ENCODE data around the gene CDK5.

DNA sequence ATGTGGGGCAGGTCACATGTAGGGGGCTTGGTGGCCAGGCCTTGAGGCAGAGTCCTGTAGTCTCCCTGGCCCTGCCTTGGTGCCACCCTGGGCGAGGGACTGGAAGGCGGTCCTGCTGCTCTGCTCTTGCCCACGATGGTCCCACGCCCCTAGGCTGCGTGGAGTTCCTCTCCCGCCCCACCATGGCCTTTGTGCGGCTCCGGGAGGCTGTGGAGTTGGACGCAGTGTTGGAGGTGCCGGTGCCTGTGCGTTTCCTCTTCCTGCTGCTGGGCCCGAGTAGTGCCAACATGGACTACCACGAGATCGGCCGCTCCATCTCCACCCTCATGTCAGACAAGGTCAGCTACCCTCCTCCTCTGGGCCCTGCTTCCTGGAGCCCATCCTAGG is 12.9 kb upstream of the CDK5 start:
- TF ChIP-seq, protein P1, sequence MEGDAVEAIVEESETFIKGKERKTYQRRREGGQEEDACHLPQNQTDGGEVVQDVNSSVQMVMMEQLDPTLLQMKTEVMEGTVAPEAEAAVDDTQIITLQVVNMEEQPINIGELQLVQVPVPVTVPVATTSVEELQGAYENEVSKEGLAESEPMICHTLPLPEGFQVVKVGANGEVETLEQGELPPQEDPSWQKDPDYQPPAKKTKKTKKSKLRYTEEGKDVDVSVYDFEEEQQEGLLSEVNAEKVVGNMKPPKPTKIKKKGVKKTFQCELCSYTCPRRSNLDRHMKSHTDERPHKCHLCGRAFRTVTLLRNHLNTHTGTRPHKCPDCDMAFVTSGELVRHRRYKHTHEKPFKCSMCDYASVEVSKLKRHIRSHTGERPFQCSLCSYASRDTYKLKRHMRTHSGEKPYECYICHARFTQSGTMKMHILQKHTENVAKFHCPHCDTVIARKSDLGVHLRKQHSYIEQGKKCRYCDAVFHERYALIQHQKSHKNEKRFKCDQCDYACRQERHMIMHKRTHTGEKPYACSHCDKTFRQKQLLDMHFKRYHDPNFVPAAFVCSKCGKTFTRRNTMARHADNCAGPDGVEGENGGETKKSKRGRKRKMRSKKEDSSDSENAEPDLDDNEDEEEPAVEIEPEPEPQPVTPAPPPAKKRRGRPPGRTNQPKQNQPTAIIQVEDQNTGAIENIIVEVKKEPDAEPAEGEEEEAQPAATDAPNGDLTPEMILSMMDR (IDR thresholded peaks at IDR 0.05) = no peak
- no peak for TF ChIP-seq POLR2A (IDR thresholded peaks at IDR 0.05)

Measured in body of pancreas (tissue), 4 donors.